HG03432 (cell line): ENCODE data around the gene MDFI.

ENCODE experiments used
- ATAC-seq: cut with Tn5 transposase; IDR thresholded peaks from one replicate; pipeline ENCODE4 v1.9.1; 2021; ENCODE audit warnings: mild to moderate bottlenecking, moderate library complexity; ENCODE audit not compliant: unreplicated experiment

MDFI gene

DNA sequence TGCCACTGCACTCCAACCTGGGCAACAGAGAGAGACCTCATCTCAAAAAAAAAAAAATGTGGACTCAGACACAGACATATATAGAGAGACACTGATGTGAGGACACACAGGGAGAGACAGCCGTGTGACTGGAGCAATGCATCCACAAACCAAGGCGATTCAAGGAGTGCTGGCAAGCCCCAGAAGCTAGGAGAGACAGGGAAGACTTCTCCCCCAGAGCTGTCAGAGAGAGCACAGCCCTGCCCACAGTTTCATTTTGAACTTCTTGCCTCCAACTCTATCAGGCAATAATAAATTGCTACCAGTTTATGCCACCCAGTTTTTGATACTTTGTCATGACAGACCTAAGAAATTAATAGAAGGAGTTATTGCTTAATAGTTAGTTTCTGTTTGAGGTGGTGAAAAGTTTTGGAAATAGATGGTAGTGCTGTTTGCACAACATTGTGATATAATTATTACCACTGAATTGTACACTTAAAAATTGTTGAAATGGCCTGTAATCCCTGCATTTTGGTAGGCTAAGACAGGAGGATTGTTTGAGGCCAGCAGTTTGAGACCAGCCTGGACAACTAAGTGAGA is 5.1 kb upstream of the MDFI start:
- no peak for ATAC-seq

DNA sequence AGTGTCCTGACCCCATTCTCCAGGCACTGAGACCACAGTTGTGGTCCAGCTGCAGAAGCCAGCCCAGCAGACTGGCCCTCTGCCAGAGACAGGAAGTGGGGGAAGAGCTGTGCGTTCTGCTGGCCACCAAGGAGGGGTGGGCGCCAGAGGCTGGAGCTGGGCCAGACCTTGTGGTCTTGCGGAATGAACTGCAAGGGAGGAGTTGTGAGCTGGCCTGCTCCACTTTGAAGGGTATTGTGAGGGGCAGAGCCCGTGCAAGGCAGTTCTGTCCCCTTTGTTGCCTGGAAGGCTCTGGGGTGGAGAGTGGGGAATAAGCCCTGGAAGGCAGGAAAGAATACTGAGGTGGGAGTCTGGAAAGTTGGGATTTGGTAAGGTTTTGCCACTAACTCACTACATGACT is 3.6 kb upstream of the MDFI start:
- ATAC-seq = no peak

DNA sequence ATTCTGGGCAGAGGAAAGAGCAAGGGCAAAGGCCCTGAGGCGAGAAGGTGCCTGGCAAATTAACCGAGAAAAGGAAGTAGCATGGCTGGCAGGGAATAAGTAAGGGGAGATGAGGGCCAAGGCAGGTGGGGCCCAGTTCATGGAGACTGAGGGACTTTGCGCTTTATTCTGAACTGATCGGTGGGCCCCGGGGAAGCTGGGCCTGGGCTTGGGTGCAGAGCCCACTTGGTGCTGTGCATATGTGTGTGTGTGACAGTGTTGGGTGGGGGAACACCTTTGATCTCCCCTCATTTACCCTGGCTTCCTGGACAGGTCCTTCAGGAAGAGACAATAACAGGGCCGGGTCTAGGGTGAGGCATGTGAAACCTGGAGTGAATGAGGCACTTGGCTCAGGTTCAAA is 2.9 kb upstream of the MDFI start:
- no peak for ATAC-seq

DNA sequence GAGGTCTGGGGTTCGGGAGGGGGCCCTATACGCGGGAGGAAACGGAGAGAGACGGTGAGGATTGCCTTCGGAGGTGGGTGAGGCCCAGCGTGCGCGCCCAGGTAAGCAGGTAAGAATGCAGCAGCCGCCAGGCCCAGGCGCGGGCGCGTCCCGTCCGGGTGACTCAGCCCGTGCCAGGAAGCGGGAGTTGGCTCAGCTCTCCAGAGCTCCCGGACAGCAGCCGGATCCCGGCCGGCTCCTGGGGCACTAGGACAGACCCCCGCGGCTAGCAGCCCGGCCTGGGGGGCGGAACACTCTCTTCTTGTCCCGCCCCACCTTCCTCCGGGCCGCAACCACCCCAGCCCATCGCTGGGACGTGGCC is 1.5 kb upstream of the MDFI start:
- ATAC-seq = no peak

DNA sequence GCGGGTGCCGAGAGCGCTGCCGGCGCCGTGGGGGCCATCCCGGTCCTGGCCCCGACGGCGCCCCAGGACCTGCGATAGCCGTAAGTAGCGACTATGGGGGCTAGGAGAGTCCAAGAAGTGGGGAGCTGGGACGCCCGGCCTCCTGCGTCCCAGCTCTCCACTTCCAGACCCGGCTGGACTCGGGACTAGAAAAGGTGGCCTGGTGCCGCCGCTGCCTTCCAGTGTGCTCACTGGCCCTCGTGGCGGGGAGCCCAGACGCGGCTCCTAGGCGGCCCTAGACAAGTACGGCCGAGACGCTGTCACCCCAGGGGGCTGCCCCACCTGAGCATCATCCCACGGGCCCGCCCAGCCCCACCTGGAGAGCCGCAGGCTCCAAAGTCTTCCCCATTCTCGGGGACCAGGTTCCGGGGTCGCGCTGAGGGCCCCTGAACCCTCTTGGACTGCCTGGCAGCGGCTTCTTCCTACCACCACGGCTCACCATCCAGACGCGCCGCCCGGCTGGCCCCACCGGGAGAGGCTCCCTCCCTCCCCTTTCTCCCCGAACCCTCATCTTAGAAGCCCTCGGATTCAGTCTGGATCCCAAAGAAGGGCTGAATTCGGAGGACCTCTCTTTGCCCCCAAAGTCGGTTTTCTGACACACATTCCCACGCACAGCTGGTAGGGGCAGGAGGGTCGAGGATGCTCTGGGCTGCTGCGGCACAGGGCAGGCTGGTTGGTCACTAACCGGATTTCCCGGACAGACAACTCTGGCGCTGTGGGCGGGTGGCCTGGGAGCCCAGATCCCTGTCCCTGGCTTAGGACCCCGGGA is 870 bp upstream of the MDFI start:
- ATAC-seq = no peak

DNA sequence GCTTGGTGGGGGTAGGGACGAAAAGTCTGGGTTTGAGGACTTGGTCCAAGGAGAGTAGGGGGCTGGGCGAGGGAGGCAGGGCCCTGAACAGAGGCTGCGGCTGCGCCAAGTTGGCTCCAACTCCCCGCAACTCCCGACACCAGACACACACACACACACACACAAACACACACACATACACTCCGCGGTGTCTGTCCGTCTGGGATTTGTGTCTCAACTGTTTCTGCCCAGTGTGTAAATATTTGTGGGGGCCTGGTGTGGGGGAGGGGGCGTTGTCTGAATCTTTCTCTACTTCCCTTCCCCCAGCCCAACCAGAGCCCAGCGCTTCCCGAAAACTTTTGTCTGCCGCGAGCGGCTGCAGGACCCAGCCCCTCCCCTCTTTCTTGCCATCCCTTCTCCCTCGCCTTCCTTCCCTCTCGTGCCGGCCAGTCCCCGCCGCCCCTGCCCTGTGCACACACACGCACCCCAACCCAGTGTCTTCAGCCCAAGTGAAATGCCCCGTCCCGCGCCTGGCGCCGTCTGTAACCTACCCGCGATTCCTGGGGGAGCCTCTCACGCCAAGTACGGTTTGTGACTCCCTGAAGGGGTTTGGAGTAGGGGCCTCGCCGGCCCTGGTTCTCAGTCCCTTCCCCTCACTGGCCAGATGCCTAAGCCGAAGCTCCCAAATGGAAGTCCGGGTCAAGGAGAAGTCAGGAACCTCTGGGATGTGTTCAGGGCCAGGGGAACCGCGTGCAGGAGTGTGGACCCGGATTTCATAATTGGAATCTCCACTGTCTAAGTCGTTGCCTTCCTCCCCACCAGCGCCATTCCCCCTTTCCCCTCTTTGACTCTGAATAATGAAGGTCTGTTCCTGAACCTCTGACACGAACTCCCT is 904 bp downstream of the MDFI start:
- ATAC-seq = no peak

DNA sequence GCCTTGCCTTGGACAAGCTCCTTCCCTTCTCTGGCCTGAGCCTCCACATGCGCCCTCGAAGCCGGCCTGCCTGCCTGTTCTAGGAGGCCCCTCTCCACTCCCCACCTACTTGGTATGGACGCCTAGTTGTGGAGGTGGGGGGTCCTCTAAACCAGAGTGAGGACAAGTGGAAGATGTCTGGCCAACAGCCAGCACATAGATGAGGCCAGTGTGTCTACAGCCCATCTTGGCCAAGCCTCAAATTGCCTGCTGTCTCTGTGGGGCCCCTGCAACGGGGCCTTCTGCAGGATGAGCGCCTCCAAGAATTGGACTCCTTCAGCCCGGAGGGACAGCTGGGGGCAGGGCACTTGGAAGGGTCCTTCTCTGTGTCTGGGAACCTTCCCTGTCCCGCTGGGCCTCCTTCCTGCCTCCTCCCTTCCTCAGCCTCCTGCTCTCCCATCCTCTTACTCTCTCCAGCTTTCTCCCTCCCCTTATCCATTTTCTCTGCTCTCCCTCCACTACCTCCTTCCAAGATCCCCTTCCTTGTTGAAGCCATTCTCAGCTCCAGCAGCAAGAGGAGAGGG is 1.6 kb downstream of the MDFI start:
- no peak for ATAC-seq

DNA sequence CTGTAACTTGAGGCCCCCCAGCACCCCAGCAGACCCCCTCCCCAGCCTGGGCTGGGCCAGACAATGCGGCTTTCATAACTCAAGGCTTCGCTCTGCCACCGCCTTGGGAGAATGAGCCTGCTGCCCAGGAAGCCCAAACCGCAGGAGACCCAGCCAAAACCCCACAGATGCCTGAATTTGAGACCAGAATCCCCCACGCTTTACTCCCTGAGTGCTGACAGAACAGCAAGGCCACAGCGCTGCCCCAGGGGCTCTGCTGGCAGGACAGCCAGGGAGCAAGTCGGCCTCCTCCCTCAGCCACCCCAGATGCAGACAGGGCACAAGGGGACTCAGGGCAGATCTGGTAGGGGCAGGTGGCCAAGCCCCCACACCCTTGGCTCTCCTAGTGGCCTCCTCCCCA is 2.2 kb downstream of the MDFI start:
- no peak for ATAC-seq

DNA sequence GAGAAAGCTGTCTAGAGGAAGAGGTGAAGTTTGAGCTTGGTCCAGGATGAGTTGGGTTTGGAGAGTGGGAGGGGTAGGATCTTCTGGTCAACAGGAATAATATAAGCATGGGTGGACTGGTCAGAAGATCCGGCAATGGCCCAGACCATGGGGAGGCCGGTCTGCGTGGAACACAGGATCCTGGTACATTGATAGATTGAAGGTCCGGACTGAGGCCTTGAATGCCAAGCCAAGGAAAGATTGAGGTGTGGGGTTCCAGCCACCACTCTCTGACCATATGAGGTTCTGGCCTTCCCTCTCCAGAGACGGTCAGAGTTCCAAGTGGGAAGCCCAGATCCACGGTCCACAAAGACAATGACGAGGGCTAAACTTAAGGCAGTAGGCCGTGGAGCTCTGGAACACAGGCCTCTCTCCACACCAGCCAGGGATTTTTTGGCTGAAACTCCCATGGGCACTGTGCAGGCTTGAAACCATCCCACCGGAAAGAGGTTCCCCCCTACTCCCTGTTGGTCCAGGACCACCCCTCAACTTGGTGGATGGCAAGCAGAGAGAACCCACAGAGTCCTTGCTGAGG is 3.2 kb downstream of the MDFI start:
- ATAC-seq = no peak

DNA sequence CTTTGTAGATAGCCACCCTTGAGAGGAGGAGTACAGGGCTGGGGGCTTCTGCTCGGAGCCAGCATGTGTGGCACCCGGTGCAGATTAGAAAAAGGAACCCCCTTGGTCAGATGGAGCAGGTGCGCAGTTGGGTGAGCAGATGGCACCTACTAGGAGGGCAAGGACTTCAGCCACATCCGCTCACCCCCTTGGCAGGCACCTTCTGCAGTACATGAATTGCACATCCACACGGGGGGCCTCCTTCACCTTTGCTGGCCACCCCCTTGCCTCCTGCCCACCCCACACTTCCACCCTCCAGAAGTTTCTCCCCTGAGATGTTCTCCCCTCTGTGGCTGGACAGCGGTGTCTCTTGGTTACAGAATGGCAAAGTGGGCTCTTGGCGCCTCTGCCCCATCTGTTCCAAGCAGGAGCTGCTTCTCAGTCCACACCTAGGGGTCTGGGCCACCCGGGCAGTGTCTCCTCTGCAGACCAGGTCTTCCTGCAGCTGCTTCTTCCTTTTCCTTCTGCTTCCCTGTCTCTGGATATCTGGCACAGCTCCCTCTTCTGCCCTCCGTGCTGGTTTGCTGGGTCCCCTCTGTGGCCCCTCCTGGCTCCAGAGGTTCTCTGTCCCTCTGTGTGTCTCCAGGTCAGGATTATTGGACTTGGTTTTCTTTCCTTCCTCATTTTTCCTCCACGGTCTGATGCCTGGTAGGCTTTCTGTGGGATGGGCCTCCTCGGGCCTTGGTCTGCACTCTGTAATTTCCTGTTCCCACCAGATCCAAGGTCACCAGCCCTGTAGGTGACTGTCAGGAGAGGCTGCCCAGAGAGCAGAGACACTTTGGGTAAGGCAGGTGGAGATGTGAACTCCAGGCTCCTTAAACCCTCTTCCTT is 4.1 kb downstream of the MDFI start:
- no peak for ATAC-seq

DNA sequence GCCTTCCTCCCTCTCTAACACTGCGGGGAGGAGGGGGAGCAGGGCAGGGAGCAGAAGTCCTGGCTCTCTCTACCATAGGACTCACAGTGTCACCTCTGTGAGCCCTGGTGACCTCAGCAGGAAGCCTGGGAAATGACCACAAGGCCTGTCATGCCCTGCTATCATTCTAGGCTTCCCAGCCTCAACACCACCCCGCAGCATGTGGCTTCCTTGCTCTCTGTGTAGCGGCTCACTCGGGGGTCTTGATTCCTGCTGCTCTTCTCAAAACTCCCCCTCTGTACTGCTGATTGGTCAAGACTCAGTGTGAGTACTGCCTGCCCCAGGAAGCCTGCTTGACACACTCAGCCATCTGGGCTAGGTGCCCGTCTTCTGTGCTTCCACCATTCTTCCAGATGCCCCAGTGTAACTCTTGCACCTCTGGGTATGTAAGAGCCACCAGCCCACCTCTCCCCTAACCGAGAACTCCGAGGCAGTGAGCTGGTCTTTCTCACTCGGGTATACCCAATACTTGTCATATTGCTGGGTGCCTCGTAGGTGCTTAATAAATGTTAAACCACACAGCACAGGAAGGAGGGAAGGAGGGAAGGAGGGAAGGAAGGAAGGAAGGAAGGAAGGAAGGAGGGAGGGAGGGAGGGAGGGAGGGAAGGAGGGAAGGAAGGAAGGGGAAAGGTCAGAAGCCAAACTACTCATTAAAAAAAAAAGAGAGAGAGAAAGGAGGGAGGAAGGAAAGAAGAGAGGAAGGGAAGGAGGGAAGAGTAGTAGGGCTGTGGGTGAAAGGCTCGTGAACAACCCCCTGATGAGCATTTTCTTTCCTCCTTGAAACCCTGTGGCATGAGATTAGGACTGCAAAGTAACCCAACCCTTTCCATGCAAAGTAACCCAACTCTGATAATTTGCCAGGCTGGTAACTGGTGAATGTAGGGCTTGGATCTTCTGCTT is 5.0 kb downstream of the MDFI start:
- no peak for ATAC-seq

DNA sequence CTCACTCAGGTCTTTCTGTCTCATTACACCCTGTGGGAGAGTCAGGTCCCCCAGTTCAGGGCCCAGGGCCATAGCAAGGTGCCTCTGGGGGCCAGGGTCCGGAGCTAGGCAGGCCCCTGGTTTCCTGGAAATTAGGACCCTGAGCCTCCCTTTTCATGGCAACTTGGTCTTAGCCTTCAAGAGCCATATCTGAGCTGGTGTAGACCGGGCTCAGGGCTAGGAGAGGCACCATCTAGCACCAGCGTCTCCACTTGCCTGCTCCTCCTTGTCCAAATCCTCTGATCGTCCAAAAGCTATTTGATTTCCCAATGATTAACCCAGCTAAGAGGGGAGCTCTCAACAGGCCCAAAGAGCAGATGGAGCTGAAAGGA is 5.6 kb downstream of the MDFI start:
- ATAC-seq = no peak

DNA sequence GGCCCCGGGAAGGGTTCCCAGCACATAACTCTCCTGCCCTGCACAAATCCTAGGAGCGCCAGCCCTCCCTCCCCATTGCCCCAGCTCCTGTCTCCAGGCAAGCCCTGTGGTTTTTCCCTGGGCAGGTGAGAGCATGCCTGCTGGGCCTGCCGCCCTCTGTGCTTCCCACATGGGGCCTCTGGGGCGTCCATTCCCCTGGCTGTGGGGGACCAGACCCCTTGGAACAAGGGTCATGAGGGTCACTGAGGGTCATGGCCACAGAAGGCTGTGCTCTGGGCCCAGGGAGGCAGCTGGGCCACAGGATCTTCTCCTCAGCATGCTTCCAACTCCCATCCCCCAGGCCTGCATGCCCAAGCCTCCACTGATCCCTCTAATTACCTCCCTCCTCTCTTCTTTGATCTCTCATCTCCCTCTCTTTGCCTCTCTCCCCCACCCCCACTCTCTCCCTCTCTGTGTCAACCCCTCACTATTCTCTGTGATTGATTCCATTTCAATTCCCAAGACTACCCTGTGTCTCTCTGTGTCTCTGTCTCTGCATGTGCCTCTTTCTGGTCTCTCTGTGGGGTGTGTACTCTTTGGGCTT is 6.1 kb downstream of the MDFI start:
- no peak for ATAC-seq

DNA sequence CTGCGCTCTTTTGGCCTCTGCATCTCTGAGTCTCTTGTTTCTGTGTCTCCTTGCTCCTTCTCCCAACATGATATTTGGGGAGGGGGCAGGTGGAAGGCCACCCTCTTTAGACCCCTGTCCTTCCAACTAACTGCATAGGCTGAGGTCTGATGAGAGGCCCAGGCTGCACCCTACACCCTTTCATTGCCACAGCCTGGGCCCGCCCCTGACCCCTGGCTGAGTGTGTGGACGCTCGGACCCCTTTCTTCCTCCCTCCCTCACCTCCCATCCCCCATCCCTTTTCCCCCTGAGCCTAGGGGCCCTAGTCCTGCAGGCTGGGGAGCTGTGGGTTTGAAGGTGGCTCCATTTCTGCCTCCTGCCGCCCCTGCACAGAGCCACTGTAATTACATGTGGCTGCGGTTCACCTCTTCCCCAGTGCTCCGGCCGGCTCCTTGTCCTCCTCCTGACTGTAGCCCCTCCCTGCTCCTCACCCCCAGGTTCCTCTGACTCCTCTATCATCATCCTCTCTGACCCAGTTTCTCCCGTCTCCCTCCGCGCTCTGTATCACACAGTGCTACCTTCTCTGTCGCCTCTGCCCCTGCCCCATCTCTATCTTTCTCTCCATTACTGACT is 6.8 kb downstream of the MDFI start:
- ATAC-seq = no peak

DNA sequence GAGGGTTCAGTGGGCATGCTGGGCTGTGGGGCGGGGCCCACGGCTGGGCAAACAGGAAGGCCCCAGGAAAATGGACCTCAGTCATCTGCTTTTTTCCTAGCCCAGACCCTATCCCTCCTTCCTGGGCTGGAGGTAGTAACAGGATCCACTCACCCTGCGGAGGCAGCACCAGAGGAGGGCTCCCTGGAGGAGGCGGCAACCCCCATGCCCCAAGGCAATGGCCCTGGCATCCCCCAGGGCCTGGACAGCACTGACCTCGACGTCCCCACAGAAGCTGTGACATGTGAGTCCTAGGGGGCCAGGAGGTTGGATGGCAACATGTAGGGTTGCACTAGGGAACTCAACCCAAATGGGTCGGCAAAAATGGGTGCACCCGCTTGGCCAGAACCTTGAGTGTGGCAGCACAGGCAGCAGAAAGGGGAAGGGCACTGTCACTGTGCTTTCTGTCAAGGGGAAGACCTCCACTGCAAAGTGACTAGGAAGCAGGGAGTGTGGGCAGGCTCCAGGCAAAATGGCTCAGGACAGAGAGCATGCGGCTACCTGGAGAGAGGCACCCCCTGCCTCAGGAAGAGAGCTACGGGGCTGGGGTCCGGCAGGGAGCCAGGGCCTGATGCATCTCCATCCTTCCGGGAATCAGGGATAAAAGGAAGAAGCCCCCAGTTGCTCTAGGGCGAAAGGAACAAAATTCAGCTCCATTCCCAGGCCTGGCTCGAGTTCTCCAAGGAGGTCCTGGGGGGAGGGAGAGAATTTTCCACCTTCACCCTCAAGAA is 7.9 kb downstream of the MDFI start:
- no peak for ATAC-seq

DNA sequence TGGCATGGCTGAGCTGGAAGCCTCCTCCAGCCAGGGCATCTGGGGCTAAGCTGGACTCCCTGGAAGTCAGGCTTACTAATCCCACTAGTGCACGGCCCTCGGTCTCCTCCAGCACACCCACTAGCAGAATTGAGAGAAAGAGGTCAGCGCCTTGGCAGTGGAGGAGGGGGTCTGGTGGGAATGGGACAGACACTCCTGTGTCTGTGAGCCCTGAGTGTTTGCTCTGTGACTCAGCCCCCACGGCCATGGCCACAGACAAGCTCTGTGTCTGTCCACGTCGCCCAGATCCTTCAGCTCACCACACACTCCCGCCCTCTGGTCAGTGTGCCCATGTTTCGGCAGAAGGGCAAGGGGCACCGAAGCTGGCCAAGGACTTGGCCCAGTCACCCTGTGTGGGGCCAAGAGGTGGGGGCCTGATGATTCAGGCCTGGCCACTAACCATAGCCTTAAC is 8.8 kb downstream of the MDFI start:
- ATAC-seq = no peak

DNA sequence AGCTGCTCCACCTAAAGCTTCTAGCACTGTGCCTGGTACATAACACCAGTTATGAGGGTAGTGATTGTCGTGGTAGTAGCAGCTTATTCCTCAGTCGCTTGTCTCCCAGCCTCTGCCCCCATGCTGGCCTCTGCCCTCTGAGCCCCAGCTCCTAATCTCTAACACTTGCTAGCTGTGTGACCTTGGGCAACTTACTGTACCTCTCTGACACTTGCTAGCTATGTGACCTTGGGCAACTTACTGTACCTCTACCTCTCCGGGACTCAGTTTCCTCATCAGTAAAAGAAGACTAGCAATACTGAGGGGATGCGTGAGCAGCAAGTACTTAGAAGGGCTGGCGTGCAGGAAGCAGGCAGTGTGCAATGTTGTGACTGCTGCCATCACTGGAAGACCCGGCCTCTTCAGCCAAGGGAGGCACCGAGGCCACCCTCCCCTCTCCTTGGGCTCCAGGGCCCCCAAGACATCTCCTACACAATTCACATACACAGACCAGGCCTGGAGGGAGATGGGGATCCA is 9.9 kb downstream of the MDFI start:
- ATAC-seq = no peak
